OCI-LY1 (cell line): ENCODE measurements around the gene MBNL2.

Experiments
- H2AFZ ChIP-seq: fragments of 200-600 bp; sonication (generic), shearing (Covaris generic); 2 replicates; pipeline ENCODE4 v1.6.0; 2014; ENCODE audit warnings: antibody characterized with exemption, mild to moderate bottlenecking, low read length
- H3F3A ChIP-seq: fragments of 200-600 bp; sonication (generic), shearing (Covaris generic); 2 replicates; pipeline ENCODE4 v1.6.0; 2014; ENCODE audit warnings: mild to moderate bottlenecking, antibody characterized with exemption, low read length, moderate library complexity; ENCODE audit not compliant: insufficient read depth
- H3K27ac ChIP-seq: fragments of 200-600 bp; sonication (generic); 2 replicates; pipeline ENCODE4 v1.5.1; 2014; ENCODE audit warnings: low read length, mixed run types, mild to moderate bottlenecking, low read depth; ENCODE audit not compliant: poor library complexity, severe bottlenecking
- H3K27me3 ChIP-seq: fragments of 200-600 bp; sonication (generic); 2 replicates; pipeline ENCODE4 v1.6.0; 2014; ENCODE audit warnings: antibody characterized with exemption, mild to moderate bottlenecking, low read length, moderate library complexity; ENCODE audit not compliant: insufficient read depth
- H3K36me3 ChIP-seq: fragments of 200-600 bp; sonication (generic); 2 replicates; pipeline ENCODE4 v1.6.1; 2014; ENCODE audit warnings: mild to moderate bottlenecking, antibody characterized with exemption, low read length, moderate library complexity, mixed read lengths; ENCODE audit not compliant: insufficient read depth
- H3K4me1 ChIP-seq: fragments of 200-600 bp; sonication (generic); 2 replicates; pipeline ENCODE4 v1.5.1; 2014; ENCODE audit warnings: mild to moderate bottlenecking, low read length, moderate library complexity; ENCODE audit not compliant: insufficient read depth, severe bottlenecking
- H3K4me2 ChIP-seq: fragments of 200-600 bp; sonication (generic), shearing (Covaris generic); 2 replicates; pipeline ENCODE4 v1.6.1; 2014; ENCODE audit warnings: low read length
- H3K4me3 ChIP-seq: fragments of 200-600 bp; sonication (generic); 2 replicates; pipeline ENCODE4 v1.5.1; 2014; ENCODE audit warnings: low read length, low read depth, mild to moderate bottlenecking, mixed read lengths; ENCODE audit not compliant: poor library complexity, severe bottlenecking
- H3K79me2 ChIP-seq: fragments of 200-600 bp; shearing (Covaris generic); 2 replicates; pipeline ENCODE4 v1.6.1; 2016; ENCODE audit warnings: mixed run types, low read length, mixed read lengths; ENCODE audit not compliant: insufficient read depth
- H3K9ac ChIP-seq: fragments of 200-600 bp; sonication (generic), shearing (Covaris generic); 2 replicates; pipeline ENCODE4 v1.6.1; 2014; ENCODE audit warnings: mild to moderate bottlenecking, low read length, mixed read lengths
- H3K9me2 ChIP-seq: fragments of 200-600 bp; sonication (generic), shearing (Covaris generic); 2 replicates; pipeline ENCODE4 v1.6.1; 2014; ENCODE audit warnings: low read depth, mild to moderate bottlenecking, low read length, mixed read lengths
- H3K9me3 ChIP-seq: fragments of 200-600 bp; shearing (Covaris generic); 2 replicates; pipeline ENCODE4 v1.6.1; 2014; ENCODE audit warnings: low read length, mixed read lengths
- H4K20me1 ChIP-seq: fragments of 200-600 bp; sonication (generic), shearing (Covaris generic); 2 replicates; pipeline ENCODE4 v1.6.0; 2016; ENCODE audit warnings: mild to moderate bottlenecking, low read length; ENCODE audit not compliant: insufficient read depth
- CTCF ChIP-seq: fragments of 200-600 bp; sonication (generic), shearing (Covaris generic); IDR thresholded peaks from 2 replicates; pipeline ENCODE4 v1.5.1; 2017; ENCODE audit warnings: mild to moderate bottlenecking, antibody characterized with exemption, low read length, moderate library complexity, mixed read lengths
- EZH2 ChIP-seq: fragments of 200-600 bp; sonication (generic), shearing (Covaris generic); IDR thresholded peaks from 2 replicates; pipeline ENCODE4 v1.8.0; 2017; ENCODE audit warnings: borderline replicate concordance, mixed run types, mild to moderate bottlenecking, antibody characterized with exemption, low read length, moderate library complexity, mixed read lengths

MBNL2 gene

GRCh38 chr13:97298816-97299215 lies 76.7 kb downstream of the MBNL2 start:
- H3K4me3 ChIP-seq: no peak overlapping the region
- no peak overlapping the region for H2AFZ ChIP-seq
- H3K79me2 ChIP-seq: no peaks in the 10 kb centered on the region
- H3K9me3 ChIP-seq: no peaks in the 10 kb centered on the region
- no peak overlapping the region for H3K4me2 ChIP-seq
- TF ChIP-seq CTCF (no peak), EZH2 (no peak)
- H3K27me3 ChIP-seq: no peaks in the 10 kb centered on the region
- H3F3A ChIP-seq: peaks cover 4% of the 10 kb centered on the region; the same call in 1 of the 2 replicates
- no peaks in the 10 kb centered on the region for H3K36me3 ChIP-seq
- no peaks in the 10 kb centered on the region for H4K20me1 ChIP-seq
- H3K4me1 ChIP-seq: peaks cover 10% of the 10 kb centered on the region
- no peak overlapping the region for H3K27ac ChIP-seq
- no peak overlapping the region for H3K9ac ChIP-seq
- no peaks in the 10 kb centered on the region for H3K9me2 ChIP-seq

- Histone ChIP-seq H2AFZ (no peak overlapping the region), H3K9me3 (no peaks in the 10 kb centered on the region), H3K4me1 (peaks cover 10% of the 10 kb centered on the region), H3K79me2 (no peaks in the 10 kb centered on the region), H3K9ac (no peak overlapping the region), H3K27me3 (no peaks in the 10 kb centered on the region), H4K20me1 (peaks cover 2% of the 10 kb centered on the region; the same call in 1 of the 2 replicates), H3K4me3 (no peak overlapping the region), H3K36me3 (no peaks in the 10 kb centered on the region), H3K9me2 (no peaks in the 10 kb centered on the region), H3F3A (no peaks in the 10 kb centered on the region), H3K4me2 (no peak overlapping the region), H3K27ac (no peak overlapping the region)
- no peak for TF ChIP-seq EZH2
- TF ChIP-seq CTCF: no peak
These were observed 78.7 kb downstream of the MBNL2 start for GRCh38 chr13:97300871-97301270.

- no peaks in the 10 kb centered on the region for H3K9me3 ChIP-seq
- no peaks in the 10 kb centered on the region for H3K79me2 ChIP-seq
- peaks cover 10% of the 10 kb centered on the region for H3K4me1 ChIP-seq
- no peak overlapping the region for H3K4me2 ChIP-seq
- H3F3A ChIP-seq: no peaks in the 10 kb centered on the region
- H2AFZ ChIP-seq: no peak overlapping the region
- no peaks in the 10 kb centered on the region for H3K9me2 ChIP-seq
- no peaks in the 10 kb centered on the region for H3K36me3 ChIP-seq
- no peak overlapping the region for H3K4me3 ChIP-seq
- H3K27ac ChIP-seq: no peak overlapping the region
- no peaks in the 10 kb centered on the region for H3K27me3 ChIP-seq
- H4K20me1 ChIP-seq: peaks cover 2% of the 10 kb centered on the region; the same call in 1 of the 2 replicates
- H3K9ac ChIP-seq: no peak overlapping the region
- no peak for TF ChIP-seq CTCF
These were observed 79.4 kb downstream of the MBNL2 start for GRCh38 chr13:97301382-97302095.
